HCT116 (cell line): ENCODE measurements around the gene IGFN1. TPM values are rescaled to one million over a fixed set of nuclear protein-coding genes. Genes with fewer than 3 reads are reported as not detected.

ENCODE experiments used
- ATAC-seq: fragments of 200-7000 bp; cut with Tn5 transposase; 2 replicates; pipeline ENCODE4 v1.9.1; 2020; ENCODE audit warnings: mild to moderate bottlenecking, moderate library complexity
- BruUV-seq: library from RNA; stranded (reverse); fragments of 400-500 nt; replicated peaks from 2 replicates; lab custom pipeline; 2021; lab: Mats Ljungman, UMichigan
- CTCF ChIA-PET: fragments of 300-600 bp; sonication (Branson Sonifier 250); formaldehyde crosslinking; loops from one replicate; lab custom pipeline; 2021; ENCODE audit warnings: antibody characterized with exemption; lab: Charles Lee
- POLR2A ChIA-PET: fragments of 300-600, 350-600 bp; sonication (Branson Sonifier 250); formaldehyde crosslinking; loops from one replicate; lab custom pipeline; 2021; ENCODE audit warnings: antibody characterized with exemption; lab: Charles Lee
- RAD21 ChIA-PET, 2 experiments: fragments of 300-600 bp; sonication (Branson Sonifier 250); formaldehyde crosslinking; loops; one replicate each; lab custom pipeline; 2023; ENCODE audit warnings: low total read pairs in 2 of 2; ENCODE audit not compliant: uncharacterized antibody in 2 of 2, unreplicated experiment in 2 of 2, low non-redundant PET in 1 of 2; lab: Charles Lee
- DNase-seq: peaks from one replicate; pipeline ENCODE4 v3.0.0-alpha.2; 2010; ENCODE audit warnings: low read depth, low spot score
- H2AFZ ChIP-seq: fragments of 200-600 bp; shearing (Covaris generic), sonication (generic); 2 replicates; pipeline ENCODE4 v1.6.1; 2017; ENCODE audit warnings: low read depth, mixed run types, mixed read lengths, antibody characterized with exemption, low read length; ENCODE audit not compliant: poor library complexity, severe bottlenecking
- H3K27ac ChIP-seq: 2 replicates; pipeline ENCODE4 v1.5.1; 2012; ENCODE audit warnings: low read depth, low read length
- H3K27me3 ChIP-seq: fragments of 200-600 bp; sonication (generic); 2 replicates; pipeline ENCODE4 v1.6.1; 2016; ENCODE audit warnings: mixed run types, low read length, mixed read lengths; ENCODE audit not compliant: insufficient read depth
- H3K36me3 ChIP-seq, 2 experiments: fragments of 200-500 bp in 1 of 2; fragments of 200-600 bp in 1 of 2; sonication (Bioruptor generic) in 1 of 2; sonication (generic) in 1 of 2; 2 replicates each; pipeline versions ENCODE4 v1.5.1 to v1.6.1; 2014 to 2016; ENCODE audit warnings: low read length in 2 of 2, inconsistent platforms in 1 of 2, mixed read lengths in 1 of 2, mixed run types in 1 of 2; ENCODE audit not compliant: insufficient read depth in 2 of 2, control insufficient read depth in 1 of 2
- H3K4me1 ChIP-seq, 2 experiments: fragments of 200-600 bp in 1 of 2; sonication (generic) in 1 of 2; 2 replicates each; pipeline versions ENCODE4 v1.5.1 to v1.6.1; 2012 to 2017; ENCODE audit warnings: low read length in 2 of 2, inconsistent platforms in 1 of 2, mild to moderate bottlenecking in 1 of 2, mixed read lengths in 1 of 2, mixed run types in 1 of 2, moderate library complexity in 1 of 2; ENCODE audit not compliant: insufficient read depth in 2 of 2, control insufficient read depth in 1 of 2
- H3K4me2 ChIP-seq: fragments of 200-600 bp; sonication (generic); 2 replicates; pipeline ENCODE4 v1.6.1; 2017; ENCODE audit warnings: mixed run types, low read length, mixed read lengths
- H3K4me3 ChIP-seq, 2 experiments: fragments of 200-600 bp in 1 of 2; sonication (generic) in 1 of 2; replicated peaks in 1 of 2; 2 replicates each; pipeline ENCODE4 v1.5.1; 2011 to 2016; ENCODE audit warnings: low read length in 2 of 2, control low read depth in 1 of 2, low read depth in 1 of 2, mild to moderate bottlenecking in 1 of 2, mixed read lengths in 1 of 2, mixed run types in 1 of 2
- H3K79me2 ChIP-seq: fragments of 200-600 bp; sonication (generic); 2 replicates; pipeline ENCODE4 v1.6.1; 2017; ENCODE audit warnings: mild to moderate bottlenecking, mixed run types, low read length, moderate library complexity, mixed read lengths; ENCODE audit not compliant: insufficient read depth
- H3K9ac ChIP-seq: fragments of 200-600 bp; sonication (generic); 2 replicates; pipeline ENCODE4 v1.6.1; 2016; ENCODE audit warnings: low read length, mixed read lengths
- H3K9me2 ChIP-seq: fragments of 200-600 bp; sonication (generic), shearing (Covaris generic); 2 replicates; pipeline ENCODE4 v1.6.1; 2017; ENCODE audit warnings: mixed run types, mild to moderate bottlenecking, moderate library complexity; ENCODE audit not compliant: insufficient read depth
- H3K9me3 ChIP-seq, 2 experiments: fragments of 200-500 bp in 1 of 2; fragments of 200-600 bp in 1 of 2; sonication (Bioruptor generic) in 1 of 2; sonication (generic) in 1 of 2; 2 replicates each; pipeline ENCODE4 v1.6.1; 2014 to 2017; ENCODE audit warnings: low read length in 2 of 2, mixed read lengths in 2 of 2, inconsistent platforms in 1 of 2, low read depth in 1 of 2, mild to moderate bottlenecking in 1 of 2, mixed run types in 1 of 2, moderate library complexity in 1 of 2; ENCODE audit not compliant: control insufficient read depth in 1 of 2, insufficient read depth in 1 of 2
- H4K20me1 ChIP-seq: fragments of 200-600 bp; sonication (generic), shearing (Covaris generic); 2 replicates; pipeline ENCODE4 v1.6.1; 2017; ENCODE audit warnings: mixed run types, mild to moderate bottlenecking, moderate library complexity; ENCODE audit not compliant: insufficient read depth
- CBX3 ChIP-seq: IDR thresholded peaks from 2 replicates; pipeline ENCODE4 v1.6.1; 2012; ENCODE audit warnings: low read depth
- CEBPB ChIP-seq: IDR thresholded peaks from 2 replicates; pipeline ENCODE4 v1.6.1; 2012; ENCODE audit warnings: low read depth
- EGR1 ChIP-seq: IDR thresholded peaks from 2 replicates; pipeline ENCODE4 v1.6.1; 2012; ENCODE audit warnings: low read depth
- ELF1 ChIP-seq: IDR thresholded peaks from 2 replicates; pipeline ENCODE4 v1.6.1; 2012; ENCODE audit warnings: low read depth, borderline replicate concordance
- EZH2 ChIP-seq: fragments of 200-600 bp; sonication (generic); IDR thresholded peaks from 2 replicates; pipeline ENCODE4 v1.6.1; 2017; ENCODE audit warnings: antibody characterized with exemption, mixed run types
- POLR2AphosphoS5 ChIP-seq: IDR thresholded peaks from 2 replicates; pipeline ENCODE4 v1.6.1; 2011; ENCODE audit warnings: mild to moderate bottlenecking, low read depth, low read length, moderate library complexity
- TCF7L2 ChIP-seq: IDR thresholded peaks from 2 replicates; pipeline ENCODE4 v1.7.0; 2011; ENCODE audit warnings: borderline replicate concordance, inconsistent platforms; ENCODE audit not compliant: insufficient read depth, insufficient read length; ENCODE audit errors: extremely low read depth
- YY1 ChIP-seq: IDR thresholded peaks from 2 replicates; pipeline ENCODE4 v1.6.1; 2011; ENCODE audit warnings: low read length, low read depth, moderate library complexity, mild to moderate bottlenecking; ENCODE audit not compliant: insufficient replicate concordance; ENCODE audit errors: extremely low read depth
- ZFX ChIP-seq: fragments of 450-650 bp; IDR thresholded peaks from 2 replicates; pipeline ENCODE4 v1.6.1; 2017
- ZNF274 ChIP-seq: fragments of 200-500 bp; sonication (Bioruptor generic); IDR thresholded peaks from 2 replicates; pipeline ENCODE4 v1.6.1; 2014; ENCODE audit warnings: mild to moderate bottlenecking, low read depth, low read length, inconsistent platforms
- intact Hi-C: fragments of 100-400 bp; cut with micrococcal nuclease; formaldehyde crosslinking; loops from 2 replicates; pipeline ENCODE4 v1.10.0; 2022
- total RNA-seq: library from RNA; stranded (reverse); gene quantifications from one replicate; pipeline ENCODE4 v1.2.1, GENCODE V29; 2021; ENCODE audit not compliant: unreplicated experiment
- TF ChIP-seq, protein P1 (sequence below): IDR thresholded peaks from 2 replicates; pipeline ENCODE4 v1.6.1; 2012
- TF ChIP-seq, protein P2 (sequence below): IDR thresholded peaks from 2 replicates; pipeline ENCODE4 v1.6.1; 2012

Gene IGFN1
- total RNA-seq, 1 experiment from 2014 or later, result not detected

DNA sequence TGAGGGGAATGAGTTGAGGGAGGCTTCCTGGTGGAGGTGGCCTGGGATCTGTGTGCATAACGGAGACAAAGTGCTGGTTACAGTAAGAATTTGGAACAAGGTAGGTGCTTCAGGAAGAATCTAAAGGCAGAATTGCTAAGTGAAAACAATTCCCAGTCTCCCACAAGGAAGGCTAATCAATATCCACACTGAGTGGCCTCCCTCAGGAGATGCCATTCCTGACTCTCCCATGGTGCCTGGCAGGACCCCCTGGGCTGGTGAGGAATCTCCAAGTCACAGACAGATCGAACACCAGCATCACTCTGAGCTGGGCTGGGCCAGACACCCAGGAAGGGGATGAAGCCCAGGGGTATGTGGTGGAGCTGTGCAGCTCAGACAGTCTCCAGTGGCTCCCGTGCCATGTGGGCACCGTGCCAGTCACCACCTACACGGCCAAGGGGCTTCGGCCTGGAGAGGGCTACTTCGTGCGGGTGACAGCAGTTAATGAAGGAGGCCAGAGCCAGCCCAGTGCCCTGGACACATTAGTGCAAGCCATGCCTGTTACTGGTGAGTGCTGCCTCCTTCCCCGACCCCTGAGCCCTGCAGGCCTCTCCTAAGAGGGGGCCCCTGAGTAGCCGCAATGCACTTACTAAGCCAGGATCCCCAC lies 30.7 kb downstream of the IGFN1 start:
- Histone ChIP-seq H3K36me3 (no peaks in the 10 kb centered on the region), H3K4me1 (peaks cover 0 to 7% of the 10 kb centered on the region in 2 experiments; a peak in 1 of 4 replicates), H2AFZ (no peak overlapping the region), H4K20me1 (no peaks in the 10 kb centered on the region), H3K9me2 (no peaks in the 10 kb centered on the region)
- no TSS peak for BruUV-seq
- DNase-seq (no peak), ATAC-seq (no peak)
- ChIA-PET POLR2A (no interaction called here), CTCF (interaction anchor here (1.2 to 1.9 kb wide), 2 partner anchors 102 to 249 kb away, joined by 4 to 6 read pairs; no protein-coding TSS in a partner anchor)
- no peak for TF ChIP-seq ZFX
- no peak for TF ChIP-seq TCF7L2
- TF ChIP-seq, protein P1, sequence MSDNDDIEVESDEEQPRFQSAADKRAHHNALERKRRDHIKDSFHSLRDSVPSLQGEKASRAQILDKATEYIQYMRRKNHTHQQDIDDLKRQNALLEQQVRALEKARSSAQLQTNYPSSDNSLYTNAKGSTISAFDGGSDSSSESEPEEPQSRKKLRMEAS, result no peak
- no peak for TF ChIP-seq ZNF274
- no peak for TF ChIP-seq CEBPB
- TF ChIP-seq POLR2AphosphoS5, result no peak
- TF ChIP-seq EZH2, result no peak
- TF ChIP-seq ELF1, result no peak
- TF ChIP-seq, protein P2, sequence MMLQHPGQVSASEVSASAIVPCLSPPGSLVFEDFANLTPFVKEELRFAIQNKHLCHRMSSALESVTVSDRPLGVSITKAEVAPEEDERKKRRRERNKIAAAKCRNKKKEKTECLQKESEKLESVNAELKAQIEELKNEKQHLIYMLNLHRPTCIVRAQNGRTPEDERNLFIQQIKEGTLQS, result no peak
- TF ChIP-seq CBX3, result no peak
- TF ChIP-seq EGR1, result no peak
- no peak for TF ChIP-seq YY1
- TF ChIP-seq, all 23 proteins: peak for 0
- intact Hi-C loops, result loop anchor here (10.0 kb wide), 1 partner anchor 247 kb away; no protein-coding TSS in a partner anchor
- Histone ChIP-seq H3K4me2 (no peak overlapping the region), H3K27me3 (no peaks in the 10 kb centered on the region), H3K9ac (no peak overlapping the region), H3K4me3 (no peak overlapping the region), H3K79me2 (no peaks in the 10 kb centered on the region), H3K9me3 (no peaks in the 10 kb centered on the region), H3K27ac (no peak overlapping the region)
- RAD21 ChIA-PET, result interaction anchor here in 1 of 2 experiments (0.6 kb wide), 1 partner anchor 182 kb away, joined by 3 read pairs; no protein-coding TSS in a partner anchor
